ENCODE data around the gene SLC51A.

- no peak for TF ChIP-seq TAF1 (IDR thresholded peaks at IDR 0.05; ENCODE audit: low read depth)
- TF ChIP-seq, protein P1, sequence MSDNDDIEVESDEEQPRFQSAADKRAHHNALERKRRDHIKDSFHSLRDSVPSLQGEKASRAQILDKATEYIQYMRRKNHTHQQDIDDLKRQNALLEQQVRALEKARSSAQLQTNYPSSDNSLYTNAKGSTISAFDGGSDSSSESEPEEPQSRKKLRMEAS (IDR thresholded peaks at IDR 0.05) = no peak
- TF ChIP-seq CEBPB (IDR thresholded peaks at IDR 0.05) = no peak
Measured at GRCh38 chr3:196208942-196209695, 7.2 kb upstream of the SLC51A start.

All from Ishikawa (cell line).